Endothelial cell of hepatic sinusoid (primary cell): ENCODE data around the gene TTLL12.

Source experiments
- in situ Hi-C: cut with HindIII; loops from 2 replicates; pipeline ENCODE4 v1.10.0; 2017; ENCODE audit warnings: low sequenced_read_pairs

Gene TTLL12

DNA sequence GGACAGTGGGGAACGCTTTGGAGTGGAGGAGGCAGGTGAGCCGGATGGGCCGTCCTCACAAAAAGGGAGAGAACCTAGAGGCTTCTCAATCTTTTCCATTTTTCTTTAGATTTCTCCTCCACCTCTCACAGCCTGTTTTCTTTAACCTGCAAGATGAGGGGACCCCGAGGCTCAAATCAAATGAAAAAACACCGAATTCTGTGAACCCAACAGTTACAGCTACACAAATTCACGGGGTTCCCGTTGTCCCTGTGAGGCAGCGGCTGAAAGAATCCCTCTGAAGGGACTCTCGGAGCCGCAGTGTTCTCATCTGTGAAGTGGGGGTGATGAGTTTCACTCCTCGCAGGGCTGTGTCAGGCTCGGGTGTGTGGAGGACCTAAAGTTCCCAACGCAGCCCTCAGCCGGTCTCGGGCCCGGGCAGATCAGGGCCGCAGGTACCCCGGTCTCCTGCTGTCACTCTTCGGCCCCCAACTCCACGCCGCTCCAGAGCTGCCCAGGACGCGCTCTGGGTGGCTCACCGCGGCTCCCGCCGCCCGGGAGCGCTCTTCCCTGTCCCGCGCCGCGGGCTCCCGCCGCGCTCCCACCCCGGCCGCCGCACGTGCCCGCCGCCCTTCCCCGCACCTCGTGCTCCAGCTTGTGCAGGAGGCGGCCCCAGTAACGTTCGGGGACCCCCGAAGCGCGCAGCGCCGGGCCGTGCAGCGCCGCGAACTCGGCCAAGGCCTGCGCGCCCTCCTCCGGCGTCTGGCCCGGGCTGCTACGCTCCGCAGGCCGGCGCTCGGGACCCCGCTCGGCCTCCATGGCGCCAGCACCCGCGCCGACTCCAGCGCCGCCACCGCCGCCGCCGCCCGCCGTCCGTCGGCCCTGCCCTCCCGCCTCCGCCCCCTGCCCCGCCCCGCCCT, at the start of gene TTLL12:
Gene TTLL12 (minus strand): TSS at position 863 of the 899 bp plus-strand sequence. CDS start 65 bp downstream, at position 798.
- in situ Hi-C loops = no loop called here

GRCh38 chr22:43235445-43236409, 48.8 kb upstream of the TTLL12 start:
- in situ Hi-C loops = loop anchor here (5.0 kb wide), 1 partner anchor 97 kb away; no protein-coding TSS in a partner anchor

DNA sequence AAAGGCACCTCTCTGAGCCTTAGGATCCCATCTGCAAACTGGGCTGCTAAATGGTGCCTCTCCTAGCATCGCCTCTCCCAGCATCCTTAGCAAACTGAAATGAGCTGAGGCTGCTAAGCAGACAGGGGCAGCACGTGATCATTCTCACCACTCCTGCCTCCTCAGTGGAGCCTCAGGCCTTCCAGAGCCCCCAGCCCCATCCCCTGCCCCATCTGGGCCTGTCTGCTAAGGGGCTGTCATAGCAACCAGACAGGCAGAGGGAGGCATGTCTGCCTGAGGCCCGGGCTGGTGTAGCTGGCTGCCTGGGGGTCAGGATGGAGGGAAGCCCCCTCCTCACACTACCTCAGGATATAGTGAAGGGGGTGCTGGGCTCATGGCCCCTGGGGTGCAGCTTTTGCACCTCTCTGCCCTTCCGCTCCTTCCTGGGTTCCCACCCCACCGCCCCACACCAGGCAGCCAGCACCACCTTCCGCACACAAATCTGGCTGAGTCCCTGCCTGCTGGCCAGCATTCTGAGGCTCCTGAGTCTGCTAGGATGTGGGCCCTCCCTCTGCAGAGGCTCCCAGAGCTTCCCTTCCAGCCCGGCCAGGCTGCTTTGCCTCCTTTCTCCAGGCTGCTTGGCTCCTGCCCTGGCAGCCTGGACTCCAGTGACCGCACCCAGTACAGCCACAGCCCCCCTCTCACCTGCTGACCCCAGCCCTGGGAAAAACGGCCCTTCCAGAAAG, 47.5 kb upstream of the TTLL12 start:
- in situ Hi-C loops = no loop called here

GRCh38 chr22:43233529-43233928, 46.6 kb upstream of the TTLL12 start:
- in situ Hi-C loops = no loop called here

- in situ Hi-C loops = no loop called here
These were observed 45.5 kb upstream of the TTLL12 start for GRCh38 chr22:43232445-43232844.

DNA sequence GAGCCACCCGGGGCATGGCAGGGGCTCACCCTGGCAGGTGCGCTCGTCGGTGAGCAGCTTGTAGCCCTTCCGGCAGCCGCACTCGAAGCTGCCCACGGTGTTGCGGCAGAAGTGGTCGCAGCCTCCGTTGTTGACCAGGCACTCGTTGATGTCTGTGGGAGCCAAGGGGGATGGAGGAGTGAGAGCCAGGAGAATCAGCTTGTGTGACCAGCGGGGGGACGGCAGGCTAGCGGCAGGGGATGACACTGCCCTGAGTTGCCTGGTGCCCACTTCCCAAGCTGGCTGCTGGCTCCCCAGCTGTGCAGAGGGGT, 44.7 kb upstream of the TTLL12 start:
- in situ Hi-C loops = no loop called here

- in situ Hi-C loops = no loop called here
These were observed 44.2 kb upstream of the TTLL12 start for GRCh38 chr22:43230971-43231723.

DNA sequence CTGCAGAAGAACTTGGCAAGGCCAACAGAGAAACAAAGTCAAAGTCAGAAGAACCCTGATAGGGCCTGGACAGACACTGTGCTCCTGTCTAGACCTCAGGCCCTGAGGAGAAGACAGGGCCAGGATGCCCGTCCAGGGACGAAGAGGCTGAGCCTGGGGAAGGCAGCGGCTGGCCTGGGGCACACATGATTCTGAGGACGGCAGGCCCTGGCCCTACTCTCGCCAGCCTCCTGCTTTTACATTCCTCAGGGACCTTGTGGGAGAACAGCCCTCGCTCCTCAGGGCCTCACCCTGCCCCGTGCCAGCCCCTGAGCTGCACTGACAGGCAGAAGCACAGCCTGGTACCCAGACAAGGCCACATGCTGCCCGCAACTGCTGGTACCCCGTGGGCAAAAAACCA, 43.6 kb upstream of the TTLL12 start:
- in situ Hi-C loops = no loop called here

DNA sequence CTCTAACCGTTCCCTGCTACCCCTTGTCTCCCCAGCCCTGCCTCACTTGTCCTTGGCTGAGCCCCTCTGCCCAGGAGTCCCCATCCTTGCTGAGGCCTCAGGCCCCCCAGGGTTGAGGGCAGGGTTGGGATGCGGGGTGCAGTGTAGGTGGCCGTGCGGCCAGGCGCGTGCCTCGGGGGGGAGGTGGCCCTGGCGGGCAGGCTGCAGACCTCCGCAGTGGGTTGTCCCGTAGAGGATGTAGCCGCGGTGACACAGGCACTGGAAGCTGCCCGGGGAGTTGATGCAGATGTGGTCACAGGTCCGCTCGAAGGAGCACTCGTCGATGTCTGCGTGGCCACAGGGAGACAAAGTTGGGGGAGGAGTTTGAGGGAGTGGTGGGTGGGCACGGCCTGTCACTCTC, 41.9 kb upstream of the TTLL12 start:
- in situ Hi-C loops = no loop called here

DNA sequence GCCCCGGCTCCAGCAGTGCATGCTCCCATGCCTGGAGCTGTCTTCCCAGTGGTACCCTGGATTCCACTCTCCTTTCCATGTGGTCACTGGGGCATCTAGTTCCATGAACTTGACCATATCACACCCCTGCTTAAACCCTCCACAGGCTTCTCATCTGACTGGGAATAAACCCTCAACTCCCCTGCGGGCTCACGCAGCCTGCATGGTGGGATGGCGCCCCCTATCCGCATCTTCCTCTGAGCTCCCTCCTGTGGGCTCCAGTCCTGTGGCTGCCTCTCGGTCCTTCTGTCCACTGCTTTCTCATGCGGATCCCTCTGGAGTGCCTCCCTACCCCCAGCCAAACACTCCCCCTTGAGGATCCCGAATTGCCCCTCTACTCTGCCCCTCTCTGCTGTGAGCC, 41.4 kb upstream of the TTLL12 start:
- in situ Hi-C loops = no loop called here

DNA sequence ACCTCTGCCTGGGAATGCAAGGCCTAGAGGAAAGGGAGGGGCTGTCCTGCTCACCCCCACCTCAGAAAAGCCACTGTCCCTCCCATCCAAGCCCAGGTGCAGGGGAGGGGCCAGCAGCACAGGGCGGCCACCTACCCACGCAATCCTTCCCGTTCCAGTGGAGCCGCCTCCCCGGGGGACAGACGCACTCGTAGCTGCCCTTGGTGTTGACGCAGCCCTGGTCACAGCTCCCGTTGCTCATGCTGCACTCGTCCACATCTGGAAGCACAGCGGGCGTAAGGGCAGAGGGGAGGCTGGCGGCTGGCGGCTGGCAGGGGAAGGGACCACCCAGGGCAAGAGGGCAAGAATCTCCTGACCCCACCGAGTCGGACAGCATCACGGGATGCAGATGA, 40.3 kb upstream of the TTLL12 start:
- in situ Hi-C loops = no loop called here

DNA sequence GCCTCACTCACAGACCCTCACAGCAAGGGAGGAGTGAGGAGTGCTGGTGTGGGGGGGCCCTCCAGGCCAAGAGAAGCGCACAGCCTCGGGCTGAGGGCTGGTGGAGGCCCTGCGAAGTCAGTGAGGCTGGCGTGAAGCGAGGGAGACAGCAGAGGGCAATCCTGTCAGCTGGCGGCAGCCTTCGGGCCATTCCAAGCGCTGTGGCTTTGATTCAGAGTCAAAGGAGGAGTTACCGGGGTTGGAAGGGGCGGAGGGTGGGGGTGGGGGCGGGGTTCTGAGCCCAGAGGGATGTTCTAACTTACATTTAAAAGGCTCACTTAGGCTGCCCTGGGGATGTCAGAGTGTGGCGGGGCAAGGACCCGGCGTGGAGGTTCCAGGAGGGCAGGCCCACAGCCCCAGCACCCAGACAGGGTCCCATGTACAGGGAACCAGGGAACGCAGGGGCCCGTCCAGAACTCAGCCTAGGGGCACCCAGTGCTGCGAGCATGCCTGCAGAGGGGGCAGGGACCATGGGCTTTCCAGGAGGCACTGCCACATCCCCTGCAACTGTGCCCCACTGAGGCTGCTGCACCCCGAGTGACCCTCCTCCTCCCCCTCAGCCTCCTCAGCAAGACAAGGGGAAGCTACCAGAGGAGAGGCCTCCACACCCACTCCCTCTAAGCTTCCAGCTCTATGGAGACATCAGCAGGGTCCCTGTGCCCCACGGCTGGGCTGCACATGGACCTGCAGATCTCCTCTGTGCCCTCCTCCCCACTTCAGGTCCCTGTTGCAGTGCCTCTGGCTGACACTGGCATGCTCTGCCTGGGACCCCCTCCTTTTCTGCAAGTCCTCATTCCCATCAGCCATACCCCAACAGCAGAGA, 39.7 kb upstream of the TTLL12 start:
- in situ Hi-C loops = no loop called here

- in situ Hi-C loops = no loop called here
These were observed 38.7 kb upstream of the TTLL12 start for GRCh38 chr22:43225609-43226008.

DNA sequence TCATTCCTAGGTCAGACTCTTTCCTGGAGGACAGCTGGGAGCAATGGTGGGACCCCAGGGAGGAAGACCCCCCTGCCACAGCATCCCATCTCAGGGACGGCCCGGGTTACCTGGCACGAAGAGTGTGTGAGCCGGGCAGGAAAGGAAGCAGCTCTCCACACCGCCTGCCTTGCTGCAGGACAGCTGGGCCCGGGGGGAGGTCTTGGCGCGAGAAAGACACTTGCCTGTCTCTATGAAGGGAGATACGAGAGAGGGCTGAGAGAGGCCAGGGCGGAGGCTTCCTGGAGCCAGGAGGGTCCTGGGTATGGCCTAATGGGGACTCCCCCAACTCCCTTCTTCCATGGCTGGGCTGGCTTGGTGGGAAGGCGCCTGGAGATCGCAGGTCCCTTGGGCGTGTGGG, 36.1 kb upstream of the TTLL12 start:
- in situ Hi-C loops = no loop called here

DNA sequence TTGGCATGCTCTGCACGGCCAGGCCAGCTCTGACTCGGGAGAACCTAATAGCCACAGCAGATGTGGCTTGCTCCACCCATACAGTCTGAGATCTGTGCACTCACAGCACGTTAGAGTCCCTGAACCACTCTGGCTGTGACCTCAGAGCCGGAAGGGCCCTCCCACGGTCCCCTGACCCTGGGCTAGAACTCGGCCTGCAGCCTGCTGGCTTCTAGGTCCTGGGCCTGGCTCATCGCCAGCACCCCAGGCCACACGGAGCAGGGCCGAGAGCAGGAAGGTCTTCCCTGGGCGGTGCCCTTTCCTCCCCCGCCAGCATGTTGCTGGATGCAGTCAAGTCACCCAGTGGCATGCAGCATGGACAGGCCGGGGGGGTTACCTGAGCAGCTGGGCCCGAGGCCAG, 35.3 kb upstream of the TTLL12 start:
- in situ Hi-C loops = no loop called here

DNA sequence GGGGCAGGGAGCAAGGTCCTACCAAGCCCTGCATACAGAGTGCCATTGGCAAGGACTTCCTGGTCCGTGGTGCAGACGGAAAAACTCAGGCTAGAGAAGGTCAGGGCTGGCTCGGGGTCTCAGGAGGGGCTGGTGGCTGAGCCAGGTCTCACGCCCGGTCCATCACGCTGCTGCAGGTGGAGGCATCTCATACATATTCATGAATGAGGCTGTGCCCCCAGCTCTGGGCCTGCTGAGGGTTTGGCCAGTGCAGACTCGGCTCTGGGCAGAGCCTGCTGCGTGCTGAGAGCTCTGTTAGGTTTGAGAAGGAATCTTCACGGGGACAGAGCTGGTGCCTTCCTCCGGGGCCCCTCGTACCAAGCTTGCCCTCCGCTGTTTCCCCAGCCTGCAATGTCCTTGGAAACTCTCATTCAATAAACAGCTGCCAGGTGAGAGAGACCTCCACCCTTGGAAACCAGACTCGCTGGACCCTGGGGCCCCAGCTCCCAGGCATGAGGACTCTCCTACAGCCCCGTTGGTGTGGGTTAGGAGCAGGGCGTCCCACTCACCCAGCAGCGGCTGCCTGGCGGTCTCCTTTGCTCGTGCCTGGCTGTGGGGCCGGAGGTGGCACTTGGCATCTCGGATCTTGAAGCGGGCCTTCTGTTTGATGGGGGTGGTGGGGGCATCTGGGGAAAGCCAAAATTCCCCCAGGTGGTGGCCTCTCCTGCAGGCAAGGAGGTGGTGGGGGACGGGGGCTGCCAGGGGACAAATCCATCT, 33.9 kb upstream of the TTLL12 start:
- in situ Hi-C loops = no loop called here

DNA sequence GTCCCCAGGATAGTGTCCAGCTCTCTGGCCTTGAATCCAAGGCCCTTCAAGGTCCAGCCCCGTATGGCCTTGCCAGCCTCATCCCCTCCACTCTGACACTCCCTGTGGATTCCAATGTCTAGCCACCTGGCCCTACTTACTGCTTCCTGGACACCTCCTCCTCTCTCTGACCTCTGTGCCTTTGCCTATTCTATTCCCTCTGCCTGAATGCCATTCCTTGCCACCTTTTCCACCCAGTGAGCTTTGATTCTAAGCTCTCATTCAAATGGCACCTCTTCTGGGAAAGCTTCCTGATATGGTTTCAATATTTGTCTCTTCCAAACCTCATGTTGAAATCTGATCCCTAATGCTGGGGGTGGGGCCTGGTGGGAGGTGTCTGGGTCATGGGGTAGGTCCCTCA, 31.9 kb upstream of the TTLL12 start:
- in situ Hi-C loops = no loop called here

DNA sequence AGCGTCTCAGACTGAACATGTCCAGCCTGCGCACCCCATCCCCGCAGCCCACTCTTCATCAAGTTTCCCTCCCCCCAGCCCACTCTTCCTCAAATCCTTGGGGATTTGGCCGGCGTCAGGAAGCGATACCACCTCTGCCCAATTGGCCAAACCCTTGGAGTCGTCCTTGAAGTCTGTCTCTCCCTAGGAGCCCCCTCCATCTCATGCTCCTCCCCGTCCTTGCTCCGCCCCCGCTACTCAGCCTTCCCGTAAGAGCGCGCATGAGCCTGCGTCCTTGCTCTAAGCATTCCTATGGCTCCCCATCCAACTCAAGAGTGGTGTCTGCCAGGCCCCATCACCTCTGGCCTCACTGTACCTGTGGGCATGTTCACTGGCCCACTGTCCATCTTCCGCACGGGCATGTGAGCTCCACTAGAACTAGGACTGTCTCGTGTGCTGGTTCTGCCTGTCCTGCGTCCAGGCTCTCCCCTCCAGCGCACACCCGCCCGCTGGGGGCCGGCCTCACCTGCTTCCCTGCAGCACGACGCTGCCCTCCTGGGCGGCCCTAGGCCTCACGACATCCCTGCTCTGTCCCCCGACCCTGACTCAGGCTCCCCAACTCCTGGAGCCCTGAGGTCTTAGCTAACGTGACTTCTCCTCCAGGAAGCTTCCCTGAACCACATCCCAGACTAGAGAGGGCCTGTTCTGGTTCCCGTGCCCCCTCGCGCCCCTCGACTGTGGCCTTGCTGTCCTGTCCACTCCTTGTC, 30.5 kb upstream of the TTLL12 start:
- in situ Hi-C loops = no loop called here
